HG03354 (cell line): ENCODE results near the gene CGNL1.
A peak's percentile ranks its signal among the peaks of the same experiment; 100 is the strongest.

Experiments
- ATAC-seq: cut with Tn5 transposase; IDR thresholded peaks from one replicate; pipeline ENCODE4 v1.9.1; 2021; ENCODE audit warnings: mild to moderate bottlenecking; ENCODE audit not compliant: unreplicated experiment, poor library complexity, severe bottlenecking

The CGNL1 gene

DNA sequence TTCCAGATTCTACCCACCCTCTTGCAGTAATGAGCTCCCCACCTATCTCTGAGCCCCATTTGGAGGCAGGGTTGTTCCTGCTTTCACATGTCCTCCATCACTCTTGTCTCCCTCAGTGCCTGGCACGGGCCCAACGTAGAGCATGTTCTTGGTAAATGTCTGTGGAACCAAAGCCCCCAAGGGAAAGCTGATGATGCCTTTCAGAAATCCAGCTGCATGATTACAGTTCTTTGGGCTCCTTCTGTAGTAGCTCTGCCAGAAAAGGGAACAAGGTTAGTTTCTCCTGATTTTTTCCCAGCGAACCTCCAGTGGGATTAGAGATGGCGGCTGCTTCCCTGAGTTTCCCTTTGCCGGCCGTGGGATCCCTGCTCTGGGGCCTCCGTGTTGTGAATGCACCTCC, 39.3 kb downstream of the CGNL1 start:
- ATAC-seq, result no peak

DNA sequence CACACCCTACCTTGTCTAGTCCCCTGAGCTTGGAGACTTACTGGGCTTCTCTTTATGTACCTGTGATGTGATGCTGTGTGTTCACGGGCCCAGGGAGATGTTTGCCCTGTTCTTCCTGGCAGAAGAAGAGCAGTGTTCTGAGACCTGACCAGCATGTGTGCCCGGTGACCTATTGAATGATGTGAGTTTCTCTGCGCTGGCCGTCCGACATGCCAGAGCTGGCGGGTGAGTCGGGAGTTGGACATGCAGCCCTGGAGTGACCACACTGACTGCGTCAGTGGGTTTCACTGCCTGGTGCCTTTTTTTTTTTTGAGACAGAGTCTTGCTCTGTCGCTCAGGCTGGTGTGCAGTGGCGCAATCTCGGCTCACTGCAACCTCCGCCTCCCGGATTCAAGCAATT, 42.3 kb downstream of the CGNL1 start:
- ATAC-seq, result no peak

DNA sequence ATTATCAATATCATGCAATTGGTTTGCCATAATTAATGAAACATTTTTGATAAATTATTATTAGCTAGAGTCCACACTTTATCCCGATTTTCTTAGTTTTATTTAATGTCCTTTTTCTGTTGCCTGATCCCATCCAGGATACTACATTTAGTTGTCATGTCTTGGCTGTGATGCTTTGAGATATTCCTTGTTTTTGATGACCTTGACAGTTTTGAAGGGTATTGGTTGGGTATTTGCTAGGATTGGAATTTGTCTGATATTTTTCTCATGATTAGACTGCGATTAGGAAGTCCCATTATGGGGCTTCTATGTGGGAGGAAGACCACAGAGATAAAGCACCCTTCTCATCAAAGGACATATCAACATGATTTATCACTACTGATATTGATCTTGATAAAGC, 43.0 kb downstream of the CGNL1 start:
- ATAC-seq, result no peak

DNA sequence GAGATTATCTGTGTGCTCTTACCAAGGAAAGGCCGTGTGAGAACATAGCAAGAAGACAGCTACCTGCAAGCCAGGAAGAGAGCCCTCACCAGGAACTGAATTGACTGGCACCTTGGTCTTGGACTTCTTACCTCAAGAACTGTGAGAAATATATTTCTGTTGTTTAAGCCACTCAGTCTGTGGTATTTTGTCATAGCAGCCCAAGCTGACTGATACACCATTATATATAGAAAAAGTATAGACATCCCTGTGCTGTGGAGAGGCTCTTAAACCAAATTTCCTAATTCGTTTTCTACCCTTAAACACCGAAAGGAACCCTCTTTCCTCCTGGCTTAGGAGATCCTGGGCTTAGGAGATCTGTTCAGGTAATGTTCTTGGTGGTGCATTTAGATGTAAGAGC, 44.8 kb downstream of the CGNL1 start:
- ATAC-seq, result no peak

DNA sequence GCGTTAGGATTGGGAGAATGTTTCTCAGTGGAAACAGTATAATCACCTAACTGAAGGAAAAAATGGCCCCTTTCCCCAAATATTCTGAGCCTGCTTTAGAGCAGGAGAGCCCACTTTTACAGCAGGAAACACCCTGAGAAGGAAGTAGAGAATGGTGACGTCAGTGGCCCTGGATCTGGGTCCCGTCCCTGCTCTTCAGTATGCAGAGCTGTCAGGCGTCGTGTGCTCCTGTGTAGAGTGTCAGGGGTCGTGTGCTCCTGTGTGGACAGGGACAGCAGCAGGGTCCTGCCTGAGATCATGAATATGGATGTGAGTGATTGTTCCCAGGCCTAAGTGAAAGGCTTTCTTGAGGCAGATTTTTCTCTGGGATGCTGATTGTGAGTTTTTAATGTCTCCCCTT, 45.2 kb downstream of the CGNL1 start:
- no peak for ATAC-seq

DNA sequence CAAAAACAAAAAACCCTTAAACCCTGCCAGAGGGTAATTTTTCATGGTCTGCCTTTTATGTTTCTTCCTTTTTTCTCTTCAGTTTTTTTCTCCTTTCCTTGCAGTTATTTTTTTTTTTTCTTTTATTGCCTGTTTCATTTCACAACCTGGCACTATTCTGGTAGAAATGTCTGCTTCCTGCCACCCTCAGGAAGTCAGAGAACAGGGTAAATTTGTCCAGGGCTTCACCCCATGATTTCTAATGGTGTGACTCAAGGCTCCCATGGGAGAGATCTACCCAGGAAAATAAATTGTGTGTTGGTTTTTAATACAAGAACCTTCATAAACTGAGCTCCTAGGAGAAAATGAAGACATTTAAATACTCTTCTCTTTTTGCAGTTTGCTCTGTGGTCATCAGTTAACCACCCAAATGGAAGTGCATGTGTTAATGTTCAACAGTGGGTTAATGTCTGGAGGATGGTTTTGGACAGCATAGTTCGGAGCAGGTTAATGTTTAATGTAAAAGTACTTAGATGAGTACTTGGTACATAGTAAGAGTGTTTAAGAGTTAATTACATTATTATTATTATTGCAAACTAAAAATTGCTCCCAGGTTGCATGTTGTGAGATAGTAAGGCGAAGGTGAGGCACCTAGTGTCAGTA, 45.9 kb downstream of the CGNL1 start:
- ATAC-seq, result peak; percentile 95

DNA sequence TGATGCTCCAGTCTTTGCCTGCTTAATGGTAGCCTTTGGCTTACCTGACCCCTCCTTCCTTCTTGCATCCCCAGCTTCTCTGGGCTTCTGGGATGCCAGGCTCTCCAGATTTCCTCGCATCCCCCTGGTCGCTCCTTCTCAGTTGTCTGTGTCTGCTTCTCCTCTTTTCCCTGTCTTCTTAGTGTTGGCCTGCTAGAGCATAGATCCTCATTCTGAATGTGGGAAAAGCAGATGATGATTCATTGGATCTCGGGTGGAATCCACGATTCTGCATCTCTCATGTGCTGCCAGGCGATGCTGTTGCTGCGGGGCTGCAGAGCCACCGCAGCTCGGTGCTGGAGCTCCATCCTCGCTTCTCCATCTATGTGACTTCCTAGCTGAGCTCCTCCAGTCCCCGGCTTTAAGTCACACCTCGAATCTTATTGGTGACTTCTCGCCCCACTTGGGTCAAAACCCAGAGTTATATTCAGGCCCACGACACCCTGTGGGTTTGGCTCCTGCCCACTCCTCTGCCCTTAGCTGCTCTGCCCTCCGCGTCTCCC, 47.4 kb downstream of the CGNL1 start:
- no peak for ATAC-seq

DNA sequence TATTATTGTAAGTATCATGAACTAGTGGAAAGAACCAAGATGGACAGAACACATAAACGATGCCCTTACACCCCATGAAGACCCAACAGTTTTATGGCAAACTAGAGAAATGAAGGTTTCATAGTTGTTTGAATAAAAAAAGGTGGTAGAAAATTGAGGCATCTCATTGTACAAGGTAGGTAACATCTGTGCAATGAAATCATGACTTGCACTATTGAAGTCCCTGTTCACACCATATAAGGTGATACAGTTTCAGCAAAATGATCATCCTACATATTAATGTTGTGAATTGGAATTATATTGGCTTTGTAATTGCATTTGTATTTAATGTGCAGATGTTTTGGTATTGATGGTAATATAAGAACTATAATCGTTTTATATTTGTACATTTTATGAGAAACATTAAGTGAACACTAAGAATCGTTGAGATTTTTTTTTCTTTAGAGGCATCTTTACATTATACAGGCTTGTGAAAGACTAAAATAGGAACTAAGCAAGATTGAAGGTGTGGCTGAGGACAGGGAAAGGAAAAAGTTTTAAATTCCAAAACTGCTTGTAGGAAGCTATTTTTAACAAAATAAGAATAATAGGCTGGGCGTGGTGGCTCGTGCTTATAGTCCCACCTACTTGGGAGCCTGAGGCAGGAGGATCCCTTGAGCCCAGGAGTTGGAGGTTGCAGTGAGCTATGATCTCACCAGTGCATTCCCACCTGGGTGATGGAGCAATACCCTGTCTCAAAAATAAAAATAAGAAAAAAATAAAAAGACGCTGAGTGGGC, 48.5 kb downstream of the CGNL1 start:
- no peak for ATAC-seq

DNA sequence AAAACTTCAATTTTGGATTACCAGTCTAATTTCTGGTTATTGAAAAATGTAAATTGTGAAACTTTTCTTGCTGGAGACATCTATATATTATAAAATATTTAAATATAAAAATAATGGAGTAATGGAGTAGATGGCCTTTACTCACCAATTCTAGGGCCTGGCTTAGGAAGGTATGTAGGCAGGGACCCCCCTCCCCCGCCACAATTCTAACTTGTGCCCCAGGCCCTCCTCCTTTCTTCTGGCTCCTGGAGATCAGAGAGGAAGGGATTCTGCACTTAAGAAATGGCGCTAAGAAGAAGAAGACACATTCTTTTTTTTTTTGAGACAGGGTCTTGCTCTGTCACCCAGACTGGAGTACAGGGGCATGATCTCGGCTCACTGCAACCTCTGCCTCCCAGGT, 49.5 kb downstream of the CGNL1 start:
- ATAC-seq, result no peak

DNA sequence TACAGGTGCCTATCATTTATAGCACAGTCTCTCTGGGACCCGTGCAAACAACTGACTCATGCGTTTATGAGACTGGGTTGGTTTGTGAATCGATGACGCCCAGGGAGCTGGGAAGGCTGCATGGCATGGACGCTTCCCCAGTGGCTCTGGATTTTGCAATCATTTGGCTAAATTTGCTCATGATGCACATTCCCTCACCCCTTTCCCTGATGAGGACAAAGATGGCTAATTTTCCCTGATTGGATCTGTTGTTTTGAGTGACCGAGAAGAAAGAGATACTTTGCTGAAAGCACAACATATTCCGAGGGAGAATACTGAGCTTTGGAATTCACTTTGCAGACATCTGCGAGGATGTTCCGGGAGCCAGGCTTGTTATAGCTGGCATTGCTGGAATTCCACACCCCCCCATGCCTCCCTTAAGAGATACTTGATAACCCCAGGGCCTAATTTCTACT, 51.1 kb downstream of the CGNL1 start:
- ATAC-seq, result no peak

DNA sequence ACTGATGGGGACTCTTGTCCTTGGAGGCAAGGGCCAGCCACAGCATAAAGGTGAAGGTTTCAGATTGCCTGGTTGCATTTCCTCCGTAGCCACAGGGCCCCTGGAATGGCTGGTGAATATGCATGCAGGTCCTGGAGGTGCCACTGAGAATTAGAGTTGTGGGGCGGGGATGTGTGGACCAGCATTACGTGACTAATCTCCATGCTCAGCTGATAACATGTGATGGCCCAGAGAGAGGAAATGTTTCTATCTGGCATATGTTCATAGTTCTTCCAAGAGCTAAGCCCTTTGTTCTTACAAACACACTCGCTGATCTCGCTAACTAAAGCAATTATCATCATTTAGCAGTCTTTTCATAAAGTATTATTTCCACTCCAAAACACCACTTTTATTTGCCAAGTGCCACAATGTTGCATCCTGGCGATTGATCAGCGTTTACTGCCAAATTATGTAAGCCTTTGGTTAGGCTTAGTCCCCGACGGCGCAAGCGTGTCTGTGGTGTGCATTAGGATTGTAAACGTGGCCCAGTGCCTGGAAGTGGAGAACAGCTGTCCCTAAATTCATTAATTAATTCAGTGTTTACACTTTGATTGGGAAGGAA, 55.9 kb downstream of the CGNL1 start:
- ATAC-seq, result no peak

DNA sequence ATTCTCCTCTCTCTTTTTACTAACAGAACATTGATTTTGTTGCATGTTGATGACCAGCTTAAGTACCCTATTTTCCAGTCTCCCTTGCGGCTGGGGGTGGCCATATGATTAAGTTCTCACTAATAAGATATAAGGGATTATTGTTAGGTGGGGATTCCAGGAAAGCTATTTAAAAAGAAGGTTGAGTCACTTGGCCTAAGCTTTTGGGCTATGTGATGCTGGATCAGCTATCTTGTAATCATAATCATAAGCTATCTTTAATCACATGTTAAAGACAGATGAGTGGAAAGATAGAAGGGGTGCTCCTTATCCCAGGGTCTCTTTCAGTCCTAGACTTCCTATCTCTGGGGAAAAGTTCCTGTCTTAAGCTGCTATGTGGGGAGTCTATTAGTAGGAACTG, 59.9 kb downstream of the CGNL1 start:
- ATAC-seq, result no peak

DNA sequence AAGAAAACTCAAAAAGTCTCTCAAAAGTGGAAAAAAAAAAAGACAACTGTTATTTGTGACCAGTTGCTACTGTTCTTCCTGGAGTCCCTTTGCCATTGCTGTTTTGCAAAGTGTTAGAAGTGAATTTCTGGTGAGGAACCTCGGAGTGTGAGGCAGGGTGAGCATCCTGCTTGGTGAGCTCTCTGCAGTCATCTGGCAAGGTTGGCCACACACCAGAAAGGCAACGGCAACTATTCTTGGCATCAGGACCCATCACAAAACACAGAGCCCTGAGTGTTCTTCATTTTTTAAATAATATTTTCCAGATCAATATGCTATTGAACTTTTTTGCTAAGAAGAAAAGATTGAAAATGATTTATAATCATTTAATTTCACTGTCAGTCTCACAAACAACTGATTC, 60.7 kb downstream of the CGNL1 start:
- ATAC-seq, result no peak

DNA sequence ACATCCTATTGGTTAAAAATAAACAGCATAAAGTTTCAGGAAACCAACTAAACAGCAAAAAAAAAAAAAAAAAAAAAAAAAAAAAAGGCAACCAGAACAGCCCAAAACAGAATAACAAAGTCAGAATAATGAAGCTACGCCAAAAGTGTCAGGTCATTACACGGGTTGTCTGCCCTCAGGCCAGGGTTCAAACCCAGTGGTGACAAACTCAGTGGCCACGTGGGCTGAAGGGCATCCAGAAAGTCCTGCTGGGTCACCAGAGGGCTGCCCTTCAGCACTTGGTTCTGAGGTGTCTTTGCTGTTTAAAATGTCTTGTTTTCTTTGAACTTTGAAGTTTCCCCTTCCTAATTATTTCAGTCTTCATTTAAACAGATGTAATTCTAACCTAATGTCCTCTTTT, 61.3 kb downstream of the CGNL1 start:
- ATAC-seq, result no peak

DNA sequence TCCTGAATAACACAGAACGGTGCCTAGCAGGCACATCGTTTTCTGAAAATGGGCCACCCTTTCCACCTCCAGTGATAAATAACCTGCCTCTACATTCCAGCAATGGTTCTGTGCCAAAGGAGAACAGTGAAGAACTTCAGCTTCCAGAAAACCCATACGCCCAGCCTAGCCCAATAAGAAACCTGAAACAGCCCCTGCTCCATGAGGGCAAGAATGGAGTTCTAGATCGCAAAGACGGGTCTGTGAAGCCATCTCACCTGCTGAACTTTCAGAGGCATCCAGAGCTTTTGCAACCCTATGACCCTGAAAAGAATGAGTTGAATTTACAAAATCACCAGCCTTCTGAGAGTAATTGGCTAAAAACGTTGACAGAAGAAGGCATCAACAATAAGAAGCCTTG, 61.9 kb downstream of the CGNL1 start:
- no peak for ATAC-seq

DNA sequence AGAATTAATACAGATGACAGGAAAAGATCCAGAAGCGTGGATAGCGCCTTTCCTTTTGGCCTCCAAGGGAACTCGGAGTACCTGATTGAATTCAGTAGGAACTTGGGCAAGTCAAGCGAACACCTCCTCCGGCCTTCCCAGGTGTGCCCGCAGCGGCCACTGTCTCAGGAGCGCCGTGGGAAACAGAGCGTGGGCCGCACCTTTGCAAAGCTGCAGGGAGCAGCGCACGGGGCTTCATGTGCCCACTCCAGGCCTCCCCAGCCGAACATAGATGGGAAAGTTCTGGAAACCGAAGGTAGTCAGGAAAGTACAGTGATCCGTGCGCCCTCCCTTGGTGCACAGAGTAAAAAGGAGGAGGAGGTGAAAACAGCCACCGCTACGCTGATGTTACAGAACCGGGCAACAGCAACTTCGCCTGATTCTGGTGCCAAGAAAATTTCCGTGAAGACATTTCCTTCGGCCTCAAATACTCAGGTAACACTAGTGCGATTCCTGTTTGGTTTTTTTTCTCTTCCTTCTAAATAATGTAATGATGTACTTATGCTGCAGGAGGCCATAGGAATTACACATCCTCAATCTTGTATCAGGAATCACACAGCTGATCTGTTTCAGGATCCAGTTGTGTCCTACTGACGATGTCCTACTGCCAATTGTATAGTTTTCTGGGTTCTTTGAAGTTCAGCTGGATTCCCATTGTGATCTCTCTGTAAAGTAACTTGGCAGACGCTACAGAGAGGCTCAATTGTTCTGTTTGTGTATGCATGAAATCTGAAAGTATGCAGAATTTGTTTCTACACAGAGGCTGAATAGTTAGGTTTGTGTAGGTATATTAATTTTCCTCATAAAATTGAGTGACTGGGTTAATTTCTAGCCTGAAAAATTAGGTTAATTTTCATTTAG, 63.1 kb downstream of the CGNL1 start:
- ATAC-seq, result no peak

DNA sequence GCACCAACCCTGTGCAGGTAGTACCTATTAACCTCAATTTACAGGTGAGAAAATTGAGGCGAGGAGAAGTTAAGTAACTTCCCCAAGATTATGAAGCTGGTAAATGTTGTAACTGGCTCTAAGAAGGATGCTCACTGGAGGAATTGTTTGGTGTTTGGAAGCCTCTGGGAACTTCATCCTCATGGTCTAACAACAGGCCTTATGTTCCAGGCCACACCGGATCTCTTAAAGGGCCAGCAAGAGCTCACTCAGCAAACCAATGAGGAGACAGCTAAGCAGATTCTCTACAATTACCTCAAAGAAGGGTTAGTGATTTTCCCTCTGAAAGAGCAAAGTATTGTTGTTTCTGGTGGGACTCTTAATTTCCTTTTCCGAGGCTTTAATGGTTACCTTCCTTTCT, 63.9 kb downstream of the CGNL1 start:
- ATAC-seq, result no peak

DNA sequence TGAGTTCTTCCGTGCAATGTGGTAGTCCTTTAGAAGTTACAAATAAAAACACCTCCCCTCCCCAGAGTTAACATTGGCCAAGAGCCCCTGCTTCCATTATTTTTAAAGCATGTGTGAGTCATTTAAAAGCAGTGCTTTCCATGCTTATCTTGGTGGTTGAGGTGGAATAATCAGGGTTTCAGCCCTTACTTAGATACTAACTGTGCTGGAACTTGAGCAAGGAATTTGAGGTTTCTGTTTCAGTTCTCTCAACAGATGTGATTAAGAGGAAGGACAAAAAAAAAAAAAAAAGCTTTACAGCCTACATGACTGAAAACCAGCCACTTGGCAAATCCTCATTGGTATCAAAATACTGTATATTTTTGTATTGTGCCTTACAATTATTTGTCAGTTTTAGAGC, 64.5 kb downstream of the CGNL1 start:
- no peak for ATAC-seq

DNA sequence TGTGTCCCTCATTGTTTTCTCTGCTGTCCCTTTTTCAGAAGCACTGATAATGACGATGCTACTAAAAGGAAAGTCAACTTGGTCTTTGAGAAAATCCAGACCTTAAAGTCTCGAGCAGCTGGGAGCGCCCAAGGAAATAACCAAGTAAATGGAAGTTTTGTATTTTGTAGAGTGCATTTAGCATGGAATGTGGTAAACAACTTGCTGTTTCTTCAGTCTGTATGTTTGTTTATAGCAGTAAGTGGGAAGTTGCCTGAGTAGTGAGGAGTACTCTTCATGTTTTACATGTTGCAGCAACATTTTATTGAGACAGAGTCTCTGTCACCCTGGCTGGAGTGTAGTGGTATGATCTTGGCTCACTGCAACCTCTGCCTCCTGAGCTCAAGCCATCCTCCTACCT, 66.0 kb downstream of the CGNL1 start:
- no peak for ATAC-seq

DNA sequence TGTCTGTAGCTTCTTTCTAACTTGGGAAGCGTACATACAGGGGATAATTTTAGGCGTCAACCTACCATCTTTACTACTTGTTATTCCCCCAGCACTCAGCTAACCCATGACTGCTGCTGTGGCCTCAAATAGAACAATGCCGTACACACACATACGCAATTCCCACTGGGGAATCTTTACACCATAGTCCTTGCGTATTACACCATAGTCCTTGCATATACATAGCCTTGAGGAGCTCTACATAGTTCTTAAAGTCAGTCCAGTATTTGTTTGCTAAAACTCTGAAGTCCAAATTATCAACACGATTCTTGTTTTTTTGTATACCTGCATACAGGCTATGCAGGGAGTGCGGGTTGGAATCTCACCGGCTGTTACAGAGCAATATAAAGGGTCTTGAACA, 67.2 kb downstream of the CGNL1 start:
- ATAC-seq, result no peak
